ENCODE data around the gene WDR7. TPM values are rescaled to one million over a fixed set of nuclear protein-coding genes. Genes with fewer than 3 reads are reported as not detected.

The WDR7 gene
- total and polyA plus RNA-seq, 7 donors = 3.7 to 45.3 (median 28.5) TPM

DNA sequence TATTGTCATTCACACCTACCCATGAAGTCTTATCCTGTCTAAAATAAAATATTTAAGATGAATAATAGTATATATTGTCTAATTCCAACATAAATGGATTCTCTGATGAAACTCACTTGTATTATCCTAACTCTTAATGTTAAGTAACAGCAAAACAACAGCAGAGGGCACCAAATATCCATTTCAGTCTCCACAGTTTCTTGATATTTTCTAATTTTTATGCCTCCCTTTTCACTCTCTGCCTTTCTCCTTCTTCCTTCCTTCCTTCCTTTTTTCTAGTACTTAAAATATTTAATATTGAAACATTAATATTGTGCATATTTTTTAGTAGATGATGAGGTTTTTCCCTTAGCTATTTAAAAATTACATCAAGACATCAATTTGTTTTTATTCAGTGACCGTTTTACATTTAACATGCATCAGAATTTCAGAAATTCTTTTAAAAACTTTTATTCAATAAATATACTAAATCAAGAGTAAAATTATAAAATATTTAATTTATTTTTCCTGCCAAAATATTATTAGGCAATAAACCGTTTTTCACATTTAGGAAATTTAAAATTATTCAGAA lies 97.6 kb downstream of the WDR7 start:
- no peak for DNase-seq
- H3K27ac ChIP-seq = no peak overlapping the region
- H3K4me1 ChIP-seq = peaks cover 0 to 11% (median 4%) of the 10 kb centered on the region in 4 donors
- H3K36me3 ChIP-seq = peaks cover 0 to 10% (median 0%) of the 10 kb centered on the region in 4 donors
- no peak overlapping the region for H3K4me3 ChIP-seq
- H3K27me3 ChIP-seq = no peaks in the 10 kb centered on the region
- no peaks in the 10 kb centered on the region for H3K9me3 ChIP-seq
- intact Hi-C loops (cut with DNase I) = no loop called here
- 49 to 96% methylated on average over 2 of the region's 2 CpGs for WGBS, 2 donors
- TF ChIP-seq CTCF (IDR thresholded peaks at IDR 0.05) (peak in 2 of 4 experiments; percentile 35 to 51), POLR2AphosphoS5 (IDR thresholded peaks at IDR 0.05) (no peak), POLR2A (IDR thresholded peaks at IDR 0.05) (no peak), EP300 (IDR thresholded peaks at IDR 0.05) (no peak)

DNA sequence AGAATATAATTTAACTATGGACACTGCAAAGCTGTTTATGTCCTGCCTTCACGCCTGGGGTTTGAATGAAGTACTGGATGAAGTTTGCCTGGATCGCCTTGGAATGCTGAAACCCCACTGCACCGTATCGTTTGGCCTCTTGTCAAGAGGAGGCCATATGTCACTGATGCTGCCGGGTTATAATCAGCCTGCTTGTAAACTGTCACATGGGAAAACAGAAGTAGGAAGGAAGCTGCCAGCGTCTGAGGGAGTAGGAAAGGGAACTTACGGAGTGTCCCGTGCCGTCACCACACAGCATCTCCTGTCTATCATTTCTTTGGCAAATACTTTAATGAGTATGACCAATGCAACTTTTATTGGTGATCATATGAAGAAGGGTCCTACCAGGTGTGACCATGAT lies 105.8 kb downstream of the WDR7 start:
- Histone ChIP-seq H3K4me3 (no peak overlapping the region), H3K27me3 (no peaks in the 10 kb centered on the region), H3K4me1 (no peaks in the 10 kb centered on the region), H3K9me3 (no peaks in the 10 kb centered on the region), H3K36me3 (peaks cover 0 to 10% (median 0%) of the 10 kb centered on the region in 4 donors), H3K27ac (no peak overlapping the region)
- peak; percentile 63 for DNase-seq
- intact Hi-C loops (cut with DNase I) = no loop called here
- WGBS, 2 donors = 75 to 86% methylated on average over 9 of the region's 9 CpGs
- TF ChIP-seq POLR2AphosphoS5 (IDR thresholded peaks at IDR 0.05) (no peak), CTCF (IDR thresholded peaks at IDR 0.05) (no peak), EP300 (IDR thresholded peaks at IDR 0.05) (no peak), POLR2A (IDR thresholded peaks at IDR 0.05) (no peak)

DNA sequence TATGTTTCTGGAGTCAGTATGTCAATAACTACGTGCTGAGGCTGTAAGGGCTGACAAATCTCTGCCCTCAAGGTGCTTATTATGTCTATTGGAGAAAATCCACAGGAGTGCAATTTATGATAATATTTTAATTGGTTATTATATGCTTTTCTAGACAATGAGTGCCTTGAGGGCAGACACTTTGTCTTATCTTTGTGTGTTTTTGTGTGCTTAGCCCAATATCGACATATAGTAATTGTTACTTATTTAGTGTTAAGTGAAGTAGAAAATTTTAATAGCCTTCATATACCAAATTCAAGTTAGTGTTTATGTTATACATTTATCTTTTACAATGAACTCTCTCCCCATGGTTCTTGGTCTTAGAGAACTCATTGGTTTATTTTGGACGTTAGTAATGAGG lies 118.9 kb downstream of the WDR7 start:
- H3K9me3 ChIP-seq = no peaks in the 10 kb centered on the region
- H3K4me1 ChIP-seq = no peaks in the 10 kb centered on the region
- intact Hi-C loops (cut with DNase I) = no loop called here
- no peak for DNase-seq
- no peak for TF ChIP-seq POLR2A (IDR thresholded peaks at IDR 0.05)
- no peak for TF ChIP-seq EP300 (IDR thresholded peaks at IDR 0.05)
- TF ChIP-seq POLR2AphosphoS5 (IDR thresholded peaks at IDR 0.05) = no peak
- TF ChIP-seq CTCF (IDR thresholded peaks at IDR 0.05) = no peak
- H3K36me3 ChIP-seq = peaks cover 0 to 6% (median 0%) of the 10 kb centered on the region in 4 donors
- no peak overlapping the region for H3K4me3 ChIP-seq
- 91 to 93% methylated on average over 3 of the region's 3 CpGs for WGBS, 2 donors
- no peak overlapping the region for H3K27ac ChIP-seq
- no peaks in the 10 kb centered on the region for H3K27me3 ChIP-seq

GRCh38 chr18:56770873-56771272 lies 119.7 kb downstream of the WDR7 start:
- Histone ChIP-seq H3K4me1 (no peaks in the 10 kb centered on the region), H3K9me3 (no peaks in the 10 kb centered on the region), H3K27ac (no peak overlapping the region), H3K27me3 (no peaks in the 10 kb centered on the region), H3K36me3 (peaks cover 0 to 6% (median 0%) of the 10 kb centered on the region in 4 donors), H3K4me3 (no peak overlapping the region)
- no peak for TF ChIP-seq EP300 (IDR thresholded peaks at IDR 0.05)
- TF ChIP-seq POLR2A (IDR thresholded peaks at IDR 0.05) = no peak
- no peak for TF ChIP-seq CTCF (IDR thresholded peaks at IDR 0.05)
- TF ChIP-seq POLR2AphosphoS5 (IDR thresholded peaks at IDR 0.05) = no peak
- DNase-seq = no peak
- intact Hi-C loops (cut with DNase I) = no loop called here

DNA sequence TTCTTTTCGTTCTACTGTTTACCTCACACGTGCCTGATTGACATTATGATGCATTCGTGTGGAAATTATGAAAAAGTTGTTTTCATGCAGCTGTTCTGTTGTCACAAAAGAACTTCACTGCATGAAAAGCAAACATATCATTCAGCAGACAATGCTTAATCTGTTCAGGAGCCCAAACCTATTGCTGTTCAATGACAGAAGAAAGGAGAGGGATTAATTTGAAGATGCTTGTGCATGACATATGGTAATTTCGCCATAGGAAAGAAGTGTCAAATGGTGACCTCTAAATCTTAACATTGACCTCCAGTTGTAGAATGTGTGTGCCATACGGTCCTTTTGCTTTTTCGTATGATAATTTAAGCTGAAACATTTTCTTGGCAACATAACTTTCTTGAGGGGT lies 124.5 kb downstream of the WDR7 start:
- no peak overlapping the region for H3K27ac ChIP-seq
- no peaks in the 10 kb centered on the region for H3K4me1 ChIP-seq
- DNase-seq = no peak
- no peaks in the 10 kb centered on the region for H3K9me3 ChIP-seq
- no peaks in the 10 kb centered on the region for H3K27me3 ChIP-seq
- 90 to 92% methylated on average over 6 of the region's 6 CpGs for WGBS, 2 donors
- no peak for TF ChIP-seq CTCF (IDR thresholded peaks at IDR 0.05)
- TF ChIP-seq POLR2A (IDR thresholded peaks at IDR 0.05) = no peak
- TF ChIP-seq EP300 (IDR thresholded peaks at IDR 0.05) = no peak
- no peak for TF ChIP-seq POLR2AphosphoS5 (IDR thresholded peaks at IDR 0.05)
- no peak overlapping the region for H3K4me3 ChIP-seq
- intact Hi-C loops (cut with DNase I) = no loop called here
- H3K36me3 ChIP-seq = peaks cover 0 to 14% (median 0%) of the 10 kb centered on the region in 4 donors
